Endothelial cell of umbilical vein (primary cell): Measurements from ENCODE around the gene NPIPA1. TPM values are rescaled to one million over a fixed set of nuclear protein-coding genes. Genes with fewer than 3 reads are reported as not detected.

Experiments
- BruUV-seq: library from RNA; stranded (reverse); fragments of 400-500 nt; replicated peaks from 2 replicates; lab custom pipeline; 2021; lab: Mats Ljungman, UMichigan
- CTCF ChIA-PET: fragments of 300-600, 350-600 bp; sonication (Branson Sonifier 250); formaldehyde crosslinking; loops from one replicate; lab custom pipeline; 2021; ENCODE audit warnings: antibody characterized with exemption, inconsistent platforms; lab: Charles Lee
- POLR2A ChIA-PET: fragments of 300-600, 350-600 bp; sonication (Branson Sonifier 250); formaldehyde crosslinking; loops from one replicate; lab custom pipeline; 2021; ENCODE audit warnings: antibody characterized with exemption, inconsistent platforms; lab: Charles Lee
- DNase-seq: peaks from one replicate; pipeline ENCODE4 v3.0.0-alpha.2; 2011; ENCODE audit warnings: low read depth, low spot score
- FAIRE-seq: peaks from 2 replicates; lab custom pipeline; 2011; peaks lifted over from hg19 to GRCh38; lab: Jason Lieb, UNC
- H2AFZ ChIP-seq: 2 replicates; pipeline ENCODE4 v1.6.0; 2012; ENCODE audit warnings: low read depth, low read length, control low read depth, inconsistent platforms
- H3K27ac ChIP-seq: 2 replicates; pipeline ENCODE4 v1.5.1; 2011; ENCODE audit warnings: low read depth, mild to moderate bottlenecking, control low read depth, low read length, moderate library complexity; ENCODE audit not compliant: insufficient read depth
- H3K27me3 ChIP-seq, 2 experiments: 2 replicates each; pipeline versions ENCODE4 v1.6.0 to v1.6.1; 2011; ENCODE audit warnings: low read length in 2 of 2, mixed read lengths in 1 of 2; ENCODE audit not compliant: control insufficient read depth in 2 of 2, insufficient read depth in 2 of 2
- H3K36me3 ChIP-seq, 2 experiments: 2 replicates in 1 of 2; 3 replicates in 1 of 2; pipeline ENCODE4 v1.5.1; 2011; ENCODE audit warnings: low read length in 2 of 2, mild to moderate bottlenecking in 1 of 2, moderate library complexity in 1 of 2; ENCODE audit not compliant: control insufficient read depth in 2 of 2, insufficient read depth in 2 of 2; ENCODE audit errors: extremely low read depth in 1 of 2
- H3K4me1 ChIP-seq: 3 replicates; pipeline ENCODE4 v1.5.1; 2011; ENCODE audit warnings: mild to moderate bottlenecking, low read length; ENCODE audit not compliant: control insufficient read depth, insufficient read depth; ENCODE audit errors: extremely low read depth
- H3K4me2 ChIP-seq: 2 replicates; pipeline ENCODE4 v1.6.1; 2011; ENCODE audit warnings: low read length, control low read depth, mixed read lengths; ENCODE audit not compliant: insufficient read depth
- H3K4me3 ChIP-seq, 3 experiments: fragments of 200-600 bp in 1 of 3; sonication (generic), shearing (Covaris generic) in 1 of 3; replicated peaks in 1 of 3; 2 replicates each; pipeline ENCODE4 v1.5.1; 2011 to 2016; ENCODE audit warnings: control low read depth in 3 of 3, low read length in 3 of 3, mild to moderate bottlenecking in 2 of 3, inconsistent platforms in 1 of 3, low read depth in 1 of 3, moderate library complexity in 1 of 3; ENCODE audit not compliant: insufficient read depth in 1 of 3
- H3K79me2 ChIP-seq: 2 replicates; pipeline ENCODE4 v1.6.0; 2012; ENCODE audit warnings: low read length, inconsistent platforms; ENCODE audit not compliant: control insufficient read depth, insufficient read depth
- H3K9ac ChIP-seq: replicated peaks from 2 replicates; pipeline ENCODE3; 2011; ENCODE audit warnings: low read length, control low read depth; ENCODE audit not compliant: insufficient read depth; ENCODE audit errors: extremely low read depth
- H3K9me1 ChIP-seq: replicated peaks from 3 replicates; pipeline ENCODE4 v1.6.0; 2011; ENCODE audit warnings: mild to moderate bottlenecking, low read length; ENCODE audit not compliant: control insufficient read depth, insufficient read depth; ENCODE audit errors: extremely low read depth
- H3K9me3 ChIP-seq: replicated peaks from 2 replicates; pipeline ENCODE4 v1.5.1; 2012; ENCODE audit warnings: low read length, inconsistent platforms; ENCODE audit not compliant: control insufficient read depth, insufficient read depth
- H4K20me1 ChIP-seq: replicated peaks from 2 replicates; pipeline ENCODE3; 2011; ENCODE audit warnings: mild to moderate bottlenecking, low read length; ENCODE audit not compliant: control insufficient read depth, insufficient read depth; ENCODE audit errors: extremely low read depth
- EZH2 ChIP-seq: IDR thresholded peaks from 2 replicates; pipeline ENCODE4 v1.6.1; 2012; ENCODE audit warnings: borderline replicate concordance, low read depth, mild to moderate bottlenecking, moderate library complexity, low read length, inconsistent platforms; ENCODE audit not compliant: severe bottlenecking
- FOS ChIP-seq: IDR thresholded peaks from 2 replicates; pipeline ENCODE4 v1.6.1; 2011; ENCODE audit warnings: mild to moderate bottlenecking, low read length, moderate library complexity, borderline replicate concordance; ENCODE audit not compliant: insufficient read depth
- GATA2 ChIP-seq: IDR thresholded peaks from 2 replicates; pipeline ENCODE4 v1.7.0; 2011; ENCODE audit warnings: low read depth, mild to moderate bottlenecking, moderate library complexity, mixed read lengths, low read length; ENCODE audit not compliant: insufficient read length, insufficient read depth
- MYC ChIP-seq: IDR thresholded peaks from one replicate; pipeline ENCODE4 v1.6.1; 2011; ENCODE audit warnings: mild to moderate bottlenecking, low read depth, low read length
- POLR2A ChIP-seq: IDR thresholded peaks from 2 replicates; pipeline ENCODE4 v1.6.1; 2012; ENCODE audit warnings: low read depth, mild to moderate bottlenecking, control low read depth, low read length
- POLR2AphosphoS5 ChIP-seq: IDR thresholded peaks from 2 replicates; pipeline ENCODE4 v1.6.1; 2012; ENCODE audit warnings: low read depth, mild to moderate bottlenecking, control low read depth, low read length, moderate library complexity; ENCODE audit not compliant: insufficient read depth
- dilution Hi-C: fragments of 300-500 bp; cut with MboI; formaldehyde crosslinking; loops from one replicate; pipeline ENCODE4 v1.15.0; 2019; ENCODE audit warnings: low sequenced_read_pairs; ENCODE audit not compliant: extremely low pct_ligation_motif_present
- intact Hi-C: fragments of 100-400 bp; cut with micrococcal nuclease; formaldehyde crosslinking; loops from one replicate; pipeline ENCODE4 v1.10.0; 2022
- polyA plus RNA-seq, 4 experiments: library from polyadenylated mRNA; depleted of rRNA in 3 of 4; stranded (reverse) in 3 of 4; unstranded in 1 of 4; fragments of >200 nt; gene quantifications; 2 replicates each; pipeline versions ENCODE4 v1.2.1 to v1.2.3, GENCODE V29; 2011 to 2012; ENCODE audit warnings: missing spikeins in 1 of 4
- total RNA-seq: library from RNA; stranded (reverse); gene quantifications from 2 replicates; pipeline ENCODE4 v1.2.3, GENCODE V29; 2021
- TF ChIP-seq, protein P1 (sequence below): IDR thresholded peaks from 2 replicates; pipeline ENCODE4 v1.6.1; 2011; ENCODE audit not compliant: insufficient read depth, insufficient read length
- TF ChIP-seq, protein P2 (sequence below), 2 donors: IDR thresholded peaks; 1 replicate in 1 of 2; 2 replicates in 1 of 2; pipeline ENCODE4 v1.5.1; 2011; ENCODE audit warnings: low read length in 2 of 2, mild to moderate bottlenecking in 2 of 2, moderate library complexity in 2 of 2, control low read depth in 1 of 2, inconsistent platforms in 1 of 2, low read depth in 1 of 2; ENCODE audit not compliant: insufficient read depth in 1 of 2; ENCODE audit errors: extremely low read depth in 1 of 2

NPIPA1 gene
- total and polyA plus RNA-seq, 2 donors (not counting 3 experiments of a cell fraction or from before 2014, with no cell fraction given), result 53.2 to 96.1 TPM

DNA sequence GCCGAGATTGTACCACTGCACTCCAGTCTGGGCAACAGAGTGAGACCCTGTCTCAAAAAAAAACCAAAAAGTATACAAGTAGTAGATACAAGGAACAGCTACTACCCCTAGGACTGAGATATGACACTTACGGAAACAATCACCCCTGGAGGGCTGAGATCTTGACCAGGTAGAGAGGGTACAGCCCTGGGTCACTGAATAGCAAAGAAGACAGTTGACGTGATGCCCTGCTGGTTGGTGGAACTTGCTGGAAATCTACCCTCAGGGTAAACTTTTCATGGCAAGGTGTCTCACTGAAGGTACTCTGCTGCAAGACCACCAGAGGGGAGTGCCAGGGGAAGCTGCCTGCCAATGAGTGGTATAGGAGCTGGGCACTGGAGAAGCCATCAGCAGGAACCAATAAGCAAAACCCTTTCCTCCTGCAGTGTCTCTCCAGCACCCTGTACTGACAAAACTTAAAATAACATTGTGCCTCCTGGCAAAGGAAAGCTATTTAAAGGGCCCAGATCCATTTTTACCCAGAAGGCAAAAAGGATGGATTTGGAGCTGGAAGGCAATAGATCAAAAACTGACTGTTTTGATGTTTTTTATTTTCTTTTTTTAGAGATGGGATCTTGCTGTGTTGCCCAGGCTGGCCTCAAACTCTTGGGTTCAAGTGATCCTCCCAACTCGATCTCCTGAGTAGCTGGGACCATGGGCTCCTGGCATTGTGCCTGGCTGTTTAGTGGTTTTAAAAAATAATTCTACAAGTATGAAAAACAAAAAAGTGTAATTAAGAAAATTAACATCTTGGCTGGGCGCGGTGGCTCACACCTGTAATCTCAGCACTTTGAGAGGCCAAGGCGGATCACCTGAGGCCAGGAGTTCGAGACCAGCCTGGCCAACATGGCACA lies 26.3 kb downstream of the NPIPA1 start:
- CTCF ChIA-PET, result interaction anchor here (1.1 kb wide), 1 partner anchor 8 kb away, joined by 3 read pairs; no protein-coding TSS in a partner anchor
- Histone ChIP-seq H3K36me3 (no peaks in the 10 kb centered on the region), H3K9me1 (no peaks in the 10 kb centered on the region), H3K9ac (no peak overlapping the region), H3K4me3 (no peak overlapping the region), H3K4me1 (no peaks in the 10 kb centered on the region), H3K27me3 (peaks cover 7 to 9% of the 10 kb centered on the region in 2 experiments), H3K27ac (no peak overlapping the region), H2AFZ (no peak overlapping the region), H4K20me1 (peaks cover 4% of the 10 kb centered on the region), H3K79me2 (no peaks in the 10 kb centered on the region), H3K9me3 (no peaks in the 10 kb centered on the region), H3K4me2 (no peak overlapping the region)
- TF ChIP-seq POLR2A, result no peak
- TF ChIP-seq, protein P1, sequence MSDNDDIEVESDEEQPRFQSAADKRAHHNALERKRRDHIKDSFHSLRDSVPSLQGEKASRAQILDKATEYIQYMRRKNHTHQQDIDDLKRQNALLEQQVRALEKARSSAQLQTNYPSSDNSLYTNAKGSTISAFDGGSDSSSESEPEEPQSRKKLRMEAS, result no peak
- no peak for TF ChIP-seq MYC
- no peak for TF ChIP-seq EZH2
- TF ChIP-seq POLR2AphosphoS5, result no peak
- TF ChIP-seq GATA2, result no peak
- TF ChIP-seq, protein P2, sequence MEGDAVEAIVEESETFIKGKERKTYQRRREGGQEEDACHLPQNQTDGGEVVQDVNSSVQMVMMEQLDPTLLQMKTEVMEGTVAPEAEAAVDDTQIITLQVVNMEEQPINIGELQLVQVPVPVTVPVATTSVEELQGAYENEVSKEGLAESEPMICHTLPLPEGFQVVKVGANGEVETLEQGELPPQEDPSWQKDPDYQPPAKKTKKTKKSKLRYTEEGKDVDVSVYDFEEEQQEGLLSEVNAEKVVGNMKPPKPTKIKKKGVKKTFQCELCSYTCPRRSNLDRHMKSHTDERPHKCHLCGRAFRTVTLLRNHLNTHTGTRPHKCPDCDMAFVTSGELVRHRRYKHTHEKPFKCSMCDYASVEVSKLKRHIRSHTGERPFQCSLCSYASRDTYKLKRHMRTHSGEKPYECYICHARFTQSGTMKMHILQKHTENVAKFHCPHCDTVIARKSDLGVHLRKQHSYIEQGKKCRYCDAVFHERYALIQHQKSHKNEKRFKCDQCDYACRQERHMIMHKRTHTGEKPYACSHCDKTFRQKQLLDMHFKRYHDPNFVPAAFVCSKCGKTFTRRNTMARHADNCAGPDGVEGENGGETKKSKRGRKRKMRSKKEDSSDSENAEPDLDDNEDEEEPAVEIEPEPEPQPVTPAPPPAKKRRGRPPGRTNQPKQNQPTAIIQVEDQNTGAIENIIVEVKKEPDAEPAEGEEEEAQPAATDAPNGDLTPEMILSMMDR (IDR thresholded peaks at IDR 0.05; ENCODE audit: extremely low read depth in 1 of 2, insufficient read depth in 1 of 2, low read depth in 1 of 2, low read length in 2 of 2), result no peak
- TF ChIP-seq FOS, result no peak
- DNase-seq, result no peak
- FAIRE-seq, result no peak
- intact Hi-C loops, result no loop called here
- dilution Hi-C loops, result no loop called here
- POLR2A ChIA-PET, result no interaction called here
- no TSS peak for BruUV-seq
